Effector CD8-positive, alpha-beta T cell (primary cell): ENCODE results near the gene CEP192.
"Not testable (repeated sequence)": the region's sequence is repeated elsewhere in the genome, so short reads cannot be mapped to it uniquely, and the experiment has no call there.

ENCODE experiments used
- DNase-seq: peaks from one replicate; lab custom pipeline; 2025; lab: John Stamatoyannopoulos, UW

Gene CEP192

DNA sequence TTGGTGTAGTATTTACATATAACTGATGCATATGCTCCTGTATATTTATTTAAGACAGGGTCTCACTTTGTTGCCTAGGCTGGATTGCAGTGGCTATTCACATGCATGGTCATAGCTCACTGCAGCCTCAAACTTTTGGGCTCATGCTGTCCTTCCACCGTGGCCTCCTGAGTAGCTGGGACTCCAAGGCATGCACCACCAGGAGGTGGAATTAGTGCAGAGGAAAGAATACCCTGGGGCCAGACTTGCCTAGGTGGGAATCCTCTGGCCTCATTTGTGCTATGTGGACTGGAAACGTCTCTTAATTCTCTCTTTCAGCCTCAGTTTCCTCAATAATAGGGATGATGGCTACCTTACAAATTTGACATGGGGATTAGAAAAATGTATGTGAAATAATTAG, 2.3 kb downstream of the CEP192 start:
- no peak for DNase-seq

DNA sequence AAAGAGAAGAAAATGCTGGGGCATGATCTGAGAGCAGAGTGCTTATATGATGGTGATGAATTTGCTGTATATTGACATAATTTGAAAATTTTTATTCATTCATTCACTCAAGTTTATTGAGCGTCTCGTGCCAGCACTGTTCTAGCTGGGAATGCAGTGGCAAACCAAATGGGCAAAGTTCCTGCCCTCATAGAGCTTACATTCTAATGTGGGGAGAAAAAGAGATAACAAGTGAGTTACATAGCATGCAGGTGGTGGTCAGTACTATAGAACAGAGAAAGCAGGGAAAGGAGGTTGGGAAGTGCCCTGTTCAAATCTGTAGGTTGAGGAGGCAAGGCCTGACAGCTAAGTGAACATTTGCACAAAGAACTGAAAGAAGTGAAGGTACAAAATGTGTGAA, 4.3 kb downstream of the CEP192 start:
- no peak for DNase-seq

DNA sequence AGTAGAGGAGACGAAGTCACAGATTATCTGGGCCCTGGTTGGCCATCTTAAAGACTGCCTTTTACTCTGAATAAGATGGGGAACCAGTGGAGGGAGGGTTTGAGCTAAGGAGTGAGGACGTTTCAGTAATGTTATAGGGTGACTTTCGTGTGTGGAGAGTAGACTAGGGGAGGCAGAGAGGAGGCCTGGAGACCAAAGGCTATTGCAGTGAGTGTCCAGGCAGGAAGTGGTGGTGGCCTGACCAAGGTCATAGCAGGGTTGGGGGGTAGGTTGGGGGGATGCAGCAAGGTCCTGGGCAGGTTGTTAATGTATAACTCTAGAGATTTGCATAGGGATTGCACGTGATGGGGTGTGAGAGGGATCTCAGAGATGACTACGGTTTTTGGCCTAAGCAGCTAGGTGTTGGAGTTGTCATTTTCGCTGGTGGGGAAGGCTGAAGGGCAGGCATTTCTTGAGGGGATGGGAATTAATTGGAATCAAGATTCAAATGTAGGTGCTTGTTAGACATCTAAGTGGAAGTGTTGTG, 4.9 kb downstream of the CEP192 start:
- DNase-seq: no peak

DNA sequence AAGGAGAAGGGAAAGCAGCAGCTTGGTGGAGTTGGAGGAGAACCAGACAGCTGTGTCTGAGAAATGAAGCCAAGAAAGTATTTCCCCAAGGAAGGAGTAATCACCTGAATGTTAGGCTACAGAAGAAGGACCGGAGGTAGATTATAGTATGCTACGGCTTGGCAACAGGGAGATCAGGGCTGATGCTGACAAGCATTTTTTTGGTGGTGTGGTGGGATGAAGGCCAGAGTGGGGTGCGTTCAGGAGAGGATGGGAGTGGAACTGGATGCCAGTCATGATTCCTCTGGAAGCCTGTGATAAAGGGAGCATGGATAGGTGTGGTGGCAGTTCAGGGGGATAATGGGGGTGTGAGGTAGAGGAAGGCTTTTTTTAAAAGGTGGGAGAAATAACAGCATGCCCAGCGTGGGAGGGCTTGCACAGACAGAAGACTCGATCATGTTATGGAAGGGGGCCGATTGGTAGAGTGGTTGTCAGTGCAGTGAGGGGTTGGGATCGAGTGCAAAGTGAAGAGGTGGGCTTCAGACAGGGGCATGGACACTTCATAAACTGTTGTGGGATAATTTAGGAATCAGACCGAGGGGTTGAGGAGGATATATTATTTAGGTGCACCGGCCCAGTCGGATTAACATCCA, 5.6 kb downstream of the CEP192 start:
- no peak for DNase-seq

DNA sequence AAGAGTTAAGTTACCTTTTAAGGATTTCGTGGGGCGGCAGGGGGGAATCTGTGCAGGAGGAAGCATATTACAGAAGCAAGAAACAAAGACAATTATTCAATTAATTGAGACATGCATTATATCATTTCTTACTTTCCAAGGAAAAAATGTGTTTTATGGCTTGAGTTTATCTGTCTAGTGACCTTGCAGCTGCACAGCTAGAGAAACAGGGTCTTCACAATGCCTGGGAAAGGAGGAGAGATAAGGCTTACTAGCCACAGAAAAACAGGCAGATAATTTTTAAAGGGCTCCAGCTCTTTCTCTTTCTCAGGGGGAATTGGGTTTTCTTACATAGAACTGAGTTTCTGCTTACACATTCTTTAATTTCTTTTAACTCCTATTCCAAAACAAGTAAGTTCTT, 6.2 kb downstream of the CEP192 start:
- DNase-seq: not testable (repeated sequence)

DNA sequence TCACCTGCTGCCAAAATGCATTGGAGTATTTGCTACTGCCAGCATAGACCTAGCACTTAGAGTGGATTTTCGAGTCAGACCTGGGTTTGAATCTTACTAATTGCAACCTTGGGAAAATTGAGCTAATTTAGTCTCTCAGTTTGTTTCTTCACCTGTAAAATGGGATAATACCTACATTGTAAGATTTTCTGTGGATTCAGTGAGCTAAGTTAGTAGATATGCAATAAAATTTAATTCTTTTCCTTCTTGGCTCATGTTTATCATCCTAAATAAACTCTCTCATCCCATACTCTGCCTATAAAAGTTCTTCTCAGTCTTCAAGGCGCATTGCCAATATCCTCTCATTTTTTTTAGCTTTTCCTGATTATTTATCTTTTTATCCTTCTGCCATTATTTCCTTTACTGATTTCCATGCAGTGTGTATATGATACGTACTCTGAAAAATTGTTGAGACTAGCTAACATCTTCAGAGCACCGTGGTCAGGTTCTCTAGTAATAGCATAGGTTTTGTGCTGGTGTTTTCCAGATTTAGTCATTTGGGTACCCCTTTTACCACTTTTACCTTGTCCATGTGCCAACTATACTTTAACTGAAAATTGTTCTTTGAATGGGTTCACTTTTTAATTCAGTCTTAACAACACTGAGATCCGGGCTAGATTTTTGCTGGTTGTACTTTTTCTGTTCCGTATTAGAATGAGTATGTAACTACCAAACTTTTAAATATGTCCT, 7.3 kb downstream of the CEP192 start:
- no peak for DNase-seq

DNA sequence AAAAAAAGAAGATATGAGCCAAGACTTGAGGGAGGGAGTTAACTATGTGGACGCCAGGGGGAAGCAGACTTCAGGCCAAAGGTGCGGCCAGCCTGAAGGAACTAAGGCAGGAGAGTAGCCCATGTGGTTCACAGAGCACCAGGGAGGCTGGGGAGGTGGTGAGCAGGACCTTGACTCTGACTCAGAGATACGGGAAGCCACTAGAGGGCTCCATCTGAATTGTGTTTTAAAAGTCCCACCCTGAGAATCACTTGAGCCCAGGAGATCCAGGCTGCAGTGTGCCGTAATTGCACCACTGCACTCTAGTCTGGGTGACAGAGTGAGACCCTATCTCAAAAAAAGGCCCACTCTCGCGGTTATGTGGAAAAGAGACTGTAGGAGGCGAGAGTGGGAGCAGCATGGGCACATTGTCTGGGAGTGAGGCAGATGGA, 12.3 kb downstream of the CEP192 start:
- DNase-seq: no peak

DNA sequence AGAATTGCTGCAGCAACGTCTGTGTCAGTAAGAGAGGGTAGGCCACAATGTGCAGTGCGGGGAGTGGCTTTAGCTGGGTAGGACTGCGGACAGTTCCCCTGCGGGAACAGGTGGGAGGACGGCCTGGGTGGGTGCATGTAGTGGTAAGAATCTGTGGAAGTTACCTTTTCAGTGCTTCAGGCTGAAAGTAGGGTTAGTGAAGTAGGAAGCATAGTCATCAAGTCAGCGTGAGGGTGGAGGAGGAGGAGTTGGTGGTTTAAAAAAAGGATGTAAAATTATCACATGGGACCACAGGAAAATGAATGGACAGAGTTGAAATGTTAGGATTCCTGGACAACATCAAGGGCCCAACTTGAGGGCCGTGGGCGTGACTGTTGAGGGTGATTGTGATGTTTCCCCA, 13.2 kb downstream of the CEP192 start:
- no peak for DNase-seq

DNA sequence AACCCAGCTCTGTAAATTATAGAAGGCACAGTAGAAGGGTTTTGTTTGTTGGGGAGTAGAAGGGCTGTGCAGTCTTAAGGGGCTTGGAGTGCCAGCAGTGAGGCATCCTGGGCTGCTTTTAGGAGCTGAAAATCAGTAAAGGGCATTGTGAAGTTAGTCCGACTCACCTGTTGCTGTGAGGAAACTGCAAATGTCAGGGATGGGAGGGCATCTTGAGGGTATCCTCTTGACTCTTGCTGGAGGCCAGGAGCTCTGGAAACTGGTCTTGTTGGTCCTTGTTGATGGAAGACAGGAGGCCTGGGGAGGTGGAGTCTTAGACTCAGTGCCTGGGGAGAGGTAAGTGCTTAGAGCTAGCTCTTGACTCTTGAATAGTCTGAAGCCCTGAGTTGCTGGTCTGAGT, 14.1 kb downstream of the CEP192 start:
- no peak for DNase-seq

DNA sequence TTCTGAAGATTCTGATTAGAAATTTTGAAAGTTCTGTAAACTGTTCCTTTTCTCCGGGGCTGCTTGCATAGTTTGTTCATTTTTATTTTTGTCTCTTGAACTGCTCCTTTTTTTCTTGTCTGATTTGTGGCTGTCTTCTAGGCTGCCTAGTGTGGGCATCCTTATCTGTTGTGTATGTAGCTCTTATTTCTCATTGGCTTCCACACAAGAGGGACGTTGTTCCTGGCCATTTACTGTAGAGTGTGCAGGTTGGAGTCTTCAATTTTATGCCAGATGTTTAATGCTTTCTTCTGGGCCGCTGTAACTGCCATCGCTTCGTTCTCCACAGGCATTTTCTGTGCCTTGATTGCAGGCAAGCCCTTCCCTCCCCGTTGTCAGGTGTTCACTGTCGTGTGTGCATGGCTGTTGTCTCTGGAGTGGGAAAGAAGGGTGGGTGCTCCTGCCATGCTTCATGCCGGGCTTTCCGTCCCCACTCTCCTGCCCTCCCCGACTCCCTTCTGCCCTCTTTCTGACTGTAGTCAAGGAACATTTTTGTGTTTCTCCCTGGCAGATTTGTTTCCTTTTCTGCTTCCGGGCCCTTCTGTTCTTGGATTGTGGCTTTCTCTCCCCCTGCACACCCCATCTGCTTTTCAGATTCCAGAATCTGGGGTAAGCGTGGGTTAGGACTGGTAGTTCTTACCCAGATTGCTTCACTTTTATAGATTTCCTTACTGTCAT, 15.5 kb downstream of the CEP192 start:
- DNase-seq: no peak

DNA sequence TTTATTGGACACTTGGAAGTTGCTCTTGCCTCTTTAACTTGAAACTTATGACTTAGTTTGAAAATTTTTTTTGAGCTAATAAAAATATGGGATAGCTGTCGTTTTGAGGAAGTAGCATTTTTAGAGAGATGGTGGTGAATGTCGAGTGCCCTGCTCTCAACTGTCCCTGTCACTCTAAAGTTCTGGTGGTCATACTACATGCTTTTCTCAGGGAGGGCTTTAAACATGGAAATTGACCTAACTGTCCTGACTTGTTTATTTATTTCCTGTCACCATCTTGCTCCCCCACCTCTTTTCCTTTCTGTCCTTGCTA, 16.0 kb downstream of the CEP192 start:
- DNase-seq: no peak

DNA sequence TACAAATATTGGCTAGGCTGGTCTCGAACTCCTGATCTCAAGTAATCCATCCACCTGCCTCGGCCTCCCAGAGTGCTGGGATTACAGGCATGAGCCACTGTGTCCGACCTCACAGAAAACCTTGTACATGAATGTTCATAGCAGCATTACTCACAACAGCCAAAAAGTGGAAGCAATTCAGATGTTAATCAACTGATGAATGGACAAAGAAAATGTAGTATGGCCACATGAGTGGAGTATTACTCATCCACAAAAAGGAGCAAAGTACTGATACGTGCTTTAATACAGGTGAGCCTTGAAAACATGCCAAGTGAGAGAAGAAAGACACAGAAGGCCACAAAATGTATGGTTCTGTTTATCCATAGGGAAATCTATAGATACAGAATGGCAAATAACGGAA, 20.6 kb downstream of the CEP192 start:
- DNase-seq: no peak

DNA sequence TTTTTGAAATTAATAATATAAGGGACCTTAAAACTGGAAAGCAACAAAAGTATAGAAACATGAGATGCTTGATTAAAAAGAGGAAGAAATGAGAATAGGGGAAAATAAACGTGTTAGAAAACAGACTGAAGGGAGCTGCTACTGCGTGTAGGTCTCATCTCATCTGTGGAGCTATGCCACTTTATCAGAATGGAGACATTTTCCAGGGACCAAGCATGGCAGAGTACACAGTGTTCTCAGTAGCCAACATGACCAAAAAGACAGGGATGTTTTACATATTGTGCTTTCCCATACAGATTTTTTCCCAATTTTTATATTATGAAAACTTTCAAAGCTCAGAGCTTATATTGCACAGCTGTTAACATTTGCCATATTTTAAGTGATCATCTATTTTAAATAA, 23.1 kb downstream of the CEP192 start:
- DNase-seq: no peak

DNA sequence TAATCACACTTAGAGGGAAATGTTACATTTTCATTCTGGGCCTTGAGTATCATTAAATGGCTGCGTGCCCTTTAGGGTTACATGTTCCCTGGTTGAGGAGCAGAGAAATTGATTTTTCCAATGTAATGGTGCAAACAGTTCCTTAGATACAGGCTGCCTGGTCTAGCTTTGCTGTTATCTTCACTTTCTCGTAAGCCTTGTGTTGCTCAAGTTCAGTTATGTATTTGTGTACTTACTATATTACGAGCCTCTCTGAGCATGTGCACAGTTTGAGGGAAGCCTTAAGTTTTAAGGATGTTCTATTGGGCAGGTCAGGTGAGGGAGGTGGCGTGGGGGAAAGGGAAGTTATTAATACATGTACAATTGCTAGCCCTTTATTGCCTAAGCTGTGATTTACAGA, 23.7 kb downstream of the CEP192 start:
- no peak for DNase-seq

DNA sequence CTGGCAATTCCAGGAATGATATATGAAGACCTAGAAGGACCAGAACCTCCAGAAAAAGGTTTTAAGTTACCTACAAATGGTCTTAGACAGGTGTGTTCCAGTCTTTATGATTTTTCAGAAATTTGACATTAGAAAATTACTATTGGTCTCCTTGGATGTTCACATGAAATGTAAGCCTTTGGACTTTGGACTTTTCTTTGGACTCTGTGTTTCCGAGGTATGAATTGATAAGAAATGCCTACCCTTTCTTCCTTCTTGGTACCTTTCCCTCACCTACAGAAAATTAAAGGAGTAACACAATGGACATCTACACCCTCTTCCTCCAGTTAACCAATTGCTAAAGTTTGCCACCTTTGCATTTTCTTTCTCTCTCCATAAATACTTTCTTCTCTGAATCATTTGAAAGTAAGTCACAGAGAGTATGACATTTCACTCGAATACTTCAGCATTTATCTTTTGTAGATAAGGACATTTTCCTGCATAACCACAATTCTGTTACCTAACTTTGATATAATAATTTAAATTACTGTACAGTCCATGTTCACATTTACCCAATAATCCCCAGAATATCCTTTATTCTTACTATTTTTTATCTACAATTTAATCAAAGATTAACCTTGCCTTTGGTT, 26.2 kb downstream of the CEP192 start:
- DNase-seq: no peak

DNA sequence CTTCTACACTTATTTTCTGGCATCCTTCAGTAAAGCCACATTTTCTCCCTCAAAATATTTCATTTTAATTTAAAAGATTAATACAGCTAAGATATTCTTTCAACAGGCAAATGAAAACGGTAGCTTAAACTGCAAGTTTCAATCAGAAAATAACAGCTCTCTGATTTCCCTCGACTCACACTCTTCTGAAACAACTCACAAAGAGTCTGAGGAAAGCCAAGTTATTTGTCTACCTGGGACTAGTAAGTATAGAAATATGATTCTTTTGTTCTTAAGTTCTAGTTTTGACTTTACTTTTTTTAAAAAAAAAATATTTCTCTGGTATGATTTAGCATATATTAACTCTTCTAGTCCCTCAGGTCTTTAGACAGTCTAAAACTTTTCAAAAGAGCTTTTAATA, 27.2 kb downstream of the CEP192 start:
- DNase-seq: no peak

DNA sequence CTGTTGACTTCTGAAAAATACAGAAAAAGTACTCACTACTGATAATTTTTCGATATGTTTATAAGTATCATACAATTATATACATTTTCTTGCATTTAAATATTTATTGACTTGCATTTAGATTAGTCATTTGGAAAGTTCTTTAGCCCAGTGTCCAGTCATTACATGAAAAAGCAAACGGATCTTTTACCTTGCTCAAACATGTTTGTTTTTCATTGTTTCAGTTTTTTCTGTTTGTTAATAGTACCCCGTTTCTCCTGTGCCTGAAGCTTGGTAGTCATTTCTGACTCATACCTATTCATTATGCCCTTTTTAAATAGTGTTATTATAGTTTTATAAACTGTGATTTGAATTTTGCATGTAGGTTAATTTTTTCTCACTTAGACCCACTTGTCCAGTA, 28.1 kb downstream of the CEP192 start:
- DNase-seq: no peak

DNA sequence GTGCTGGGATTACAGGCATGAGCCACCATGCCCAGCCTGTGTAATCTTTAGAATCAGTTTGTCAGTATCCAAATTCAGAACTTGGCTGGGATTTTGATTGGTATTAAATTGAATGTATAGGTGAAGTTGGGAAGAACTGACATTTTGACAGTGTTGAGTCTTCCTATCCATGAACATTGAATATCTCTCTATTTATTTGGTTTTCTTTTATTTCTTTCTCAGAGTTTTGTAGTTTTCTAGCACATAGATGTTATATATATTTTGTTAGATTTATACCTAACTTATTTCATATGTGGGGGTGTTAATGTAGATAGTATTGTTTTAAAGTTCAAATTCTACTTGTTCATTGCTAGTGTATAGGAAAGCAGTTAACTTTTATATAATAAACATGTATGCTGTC, 31.5 kb downstream of the CEP192 start:
- DNase-seq: no peak

DNA sequence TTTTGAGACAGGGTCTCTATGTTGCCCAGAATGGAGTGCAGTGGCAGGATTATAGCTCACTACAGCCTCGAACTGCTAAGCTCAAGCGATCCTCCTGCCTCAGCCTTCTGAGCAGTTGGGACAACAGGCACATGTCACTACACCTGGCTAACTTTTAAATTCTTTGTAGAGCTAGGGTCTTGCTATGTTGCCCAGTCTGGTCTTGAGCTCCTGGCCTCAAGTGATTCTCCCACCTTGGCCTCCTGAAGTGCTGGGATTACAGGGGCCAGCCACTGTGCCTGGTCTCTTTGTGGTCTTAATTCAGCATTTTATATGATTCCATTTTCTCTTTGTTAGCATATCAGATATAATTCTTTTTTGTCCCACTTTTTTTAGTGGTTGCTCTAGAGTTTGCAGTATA, 34.1 kb downstream of the CEP192 start:
- no peak for DNase-seq

DNA sequence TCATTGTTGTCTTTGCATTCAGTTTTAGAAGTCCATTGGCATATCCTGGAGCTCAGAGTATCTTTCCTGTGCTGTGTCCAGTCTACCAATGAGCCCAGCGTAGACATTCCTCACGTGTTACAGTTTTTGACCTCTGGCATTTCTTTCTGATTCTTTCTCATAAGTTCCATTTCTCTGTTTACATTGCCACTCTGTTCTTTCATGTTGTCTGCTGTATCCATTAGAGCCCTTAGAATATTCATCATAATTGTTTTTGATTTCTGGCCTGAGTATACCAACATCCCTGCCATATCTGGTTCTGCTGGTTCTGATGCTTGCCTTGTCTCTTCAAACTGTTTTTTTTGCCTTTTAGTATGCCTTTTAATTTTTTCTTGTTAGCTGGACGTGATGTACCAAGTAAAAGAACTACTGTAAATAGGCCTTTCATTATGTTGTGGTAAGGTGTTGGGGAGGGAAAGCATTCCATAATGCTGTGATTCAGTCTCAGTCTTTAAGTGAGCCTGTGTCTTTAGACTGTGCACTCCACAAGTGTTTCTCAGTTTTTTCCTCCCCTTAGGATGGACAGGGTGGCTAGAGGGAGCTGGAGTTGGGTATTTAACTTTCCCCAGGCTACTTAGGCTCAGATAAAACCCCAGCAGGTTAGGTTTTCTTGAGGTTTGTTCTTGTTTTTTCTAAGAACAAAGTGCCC, 35.6 kb downstream of the CEP192 start:
- DNase-seq: no peak

DNA sequence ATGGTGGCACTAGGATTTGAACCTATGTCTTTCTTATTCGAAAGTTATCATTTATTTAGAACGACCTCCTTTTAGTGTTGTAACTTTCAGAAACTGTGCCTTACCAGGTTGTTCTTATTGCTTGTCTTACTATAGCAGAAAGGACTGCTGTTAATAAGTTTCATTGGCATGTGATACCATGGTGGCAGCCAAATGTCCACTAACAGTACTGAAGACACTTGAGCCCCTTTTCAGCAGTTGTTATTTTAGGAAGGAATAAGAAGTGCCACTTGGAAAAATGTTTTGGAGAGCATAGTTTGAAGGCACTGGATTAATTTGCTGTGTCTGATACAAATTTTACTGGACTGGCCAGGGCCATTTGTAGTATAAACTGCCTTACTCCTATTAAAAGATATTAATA, 37.7 kb downstream of the CEP192 start:
- no peak for DNase-seq

DNA sequence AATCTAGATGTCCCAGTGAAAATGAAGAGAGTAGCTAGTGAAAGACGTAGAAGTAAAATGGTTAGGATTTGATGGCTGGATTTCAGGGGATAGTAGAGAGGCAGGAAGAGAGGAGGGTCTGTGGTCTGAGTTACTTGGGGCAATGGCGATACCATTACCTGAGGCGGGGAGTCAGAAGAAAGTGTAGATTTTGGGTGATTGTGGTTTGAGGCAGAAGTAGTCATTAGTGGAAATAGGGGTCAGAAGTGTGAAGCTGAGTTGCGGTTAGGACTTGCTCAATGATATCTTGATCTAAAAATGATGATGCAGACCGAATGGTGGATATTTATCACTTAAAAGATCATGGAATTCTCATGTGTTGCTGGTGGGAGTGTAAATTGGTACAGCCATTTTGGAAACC, 41.0 kb downstream of the CEP192 start:
- no peak for DNase-seq
